GM23338 (cell line): ENCODE results near the gene SLC25A26. TPM values are rescaled to one million over a fixed set of nuclear protein-coding genes. Genes with fewer than 3 reads are reported as not detected.
"Not testable (repeated sequence)": the region's sequence is repeated elsewhere in the genome, so short reads cannot be mapped to it uniquely, and the experiment has no call there.

Experiments
- ATAC-seq: fragments of 200-7000 bp; cut with Tn5 transposase; 3 replicates; pipeline ENCODE4 v1.9.1; 2020
- DNase-seq: peaks from one replicate; pipeline ENCODE4 v3.0.0-alpha.2; 2015; ENCODE audit warnings: low spot score
- H2AFZ ChIP-seq: fragments of 200-600 bp; sonication (generic); 2 replicates; pipeline ENCODE4 v1.8.0; 2016; ENCODE audit warnings: antibody characterized with exemption, mild to moderate bottlenecking, moderate library complexity
- H3F3A ChIP-seq: fragments of 200-600 bp; sonication (generic); replicated peaks from 2 replicates; pipeline ENCODE4 v1.8.0; 2017; ENCODE audit warnings: antibody characterized with exemption, mixed run types, low read depth
- H3K27ac ChIP-seq: fragments of 200-600 bp; sonication (generic); 2 replicates; pipeline ENCODE4 v1.6.1; 2016; ENCODE audit warnings: low read depth
- H3K27me3 ChIP-seq: fragments of 200-600 bp; sonication (generic); 2 replicates; pipeline ENCODE4 v1.8.0; 2016; ENCODE audit warnings: mild to moderate bottlenecking, mixed run types, moderate library complexity; ENCODE audit not compliant: insufficient read depth
- H3K36me3 ChIP-seq: fragments of 200-600 bp; sonication (generic); 2 replicates; pipeline ENCODE4 v1.8.0; 2016; ENCODE audit warnings: mild to moderate bottlenecking; ENCODE audit not compliant: insufficient read depth
- H3K4me1 ChIP-seq: fragments of 200-600 bp; sonication (generic); 2 replicates; pipeline ENCODE4 v1.8.0; 2016; ENCODE audit warnings: mild to moderate bottlenecking, moderate library complexity; ENCODE audit not compliant: insufficient read depth
- H3K4me2 ChIP-seq: fragments of 200-600 bp; sonication (generic); 2 replicates; pipeline ENCODE4 v1.7.1; 2017; ENCODE audit warnings: mixed run types
- H3K4me3 ChIP-seq: fragments of 200-600 bp; sonication (generic); 2 replicates; pipeline ENCODE4 v1.6.1; 2016; ENCODE audit warnings: mixed run types
- H3K79me2 ChIP-seq: fragments of 200-600 bp; sonication (generic); replicated peaks from 2 replicates; pipeline ENCODE4 v1.8.0; 2017; ENCODE audit warnings: mild to moderate bottlenecking; ENCODE audit not compliant: insufficient read depth
- H3K9me2 ChIP-seq: fragments of 200-600 bp; sonication (generic); 2 replicates; pipeline ENCODE4 v1.8.0; 2017; ENCODE audit not compliant: insufficient read depth
- H4K20me1 ChIP-seq: fragments of 200-600 bp; sonication (generic); replicated peaks from 2 replicates; pipeline ENCODE4 v1.8.0; 2017; ENCODE audit warnings: mild to moderate bottlenecking; ENCODE audit not compliant: insufficient read depth
- H3K27ac Mint-ChIP-seq: 2 replicates; pipeline ENCODE4 v1.8.0; 2020; ENCODE audit warnings: inconsistent platforms, mild to moderate bottlenecking, moderate library complexity, mixed read lengths
- H3K27me3 Mint-ChIP-seq: 3 replicates; pipeline ENCODE4 v1.8.0; 2022; ENCODE audit warnings: low read depth, mild to moderate bottlenecking, moderate library complexity, mixed read lengths, inconsistent platforms; ENCODE audit not compliant: insufficient read depth, poor library complexity
- H3K36me3 Mint-ChIP-seq: 3 replicates; pipeline ENCODE4 v1.8.0; 2021; ENCODE audit warnings: low read depth, mild to moderate bottlenecking, inconsistent platforms, moderate library complexity, mixed read lengths
- H3K4me1 Mint-ChIP-seq: 3 replicates; pipeline ENCODE4 v1.8.0; 2020; ENCODE audit warnings: mild to moderate bottlenecking, inconsistent platforms, mixed read lengths
- H3K4me3 Mint-ChIP-seq: 3 replicates; pipeline ENCODE4 v1.8.0; 2021; ENCODE audit warnings: moderate library complexity, mild to moderate bottlenecking, inconsistent platforms, mixed read lengths
- H3K9me3 Mint-ChIP-seq: 3 replicates; pipeline ENCODE4 v1.8.0; 2020; ENCODE audit warnings: moderate library complexity, mild to moderate bottlenecking, inconsistent platforms, mixed read lengths
- CREB1 ChIP-seq: fragments of 250-450 bp; sonication (Bioruptor Pico); IDR thresholded peaks from 2 replicates; pipeline ENCODE4 v1.5.0; 2020; ENCODE audit warnings: low read depth, mild to moderate bottlenecking, moderate library complexity
- EZH2phosphoT487 ChIP-seq: fragments of 200-600 bp; sonication (generic); IDR thresholded peaks from one replicate; pipeline ENCODE4 v1.8.1; 2018; ENCODE audit warnings: antibody characterized with exemption; ENCODE audit not compliant: unreplicated experiment
- JUNB ChIP-seq: IDR thresholded peaks from one replicate; pipeline ENCODE4 v1.6.1; 2016; ENCODE audit warnings: antibody characterized with exemption; ENCODE audit not compliant: unreplicated experiment
- POLR2AphosphoS5 ChIP-seq: IDR thresholded peaks from 2 replicates; pipeline ENCODE4 v1.6.1; 2016; ENCODE audit warnings: antibody characterized with exemption, low read depth
- STAT1 ChIP-seq: IDR thresholded peaks from one replicate; pipeline ENCODE4 v1.6.1; 2016; ENCODE audit warnings: antibody characterized with exemption; ENCODE audit not compliant: unreplicated experiment
- ZNF331 ChIP-seq: fragments of 250-450 bp; sonication (Bioruptor Pico); IDR thresholded peaks from 2 replicates; pipeline ENCODE4 v1.5.0; 2020; ENCODE audit warnings: low read depth, mild to moderate bottlenecking, moderate library complexity
- polyA plus RNA-seq: library from polyadenylated mRNA; unstranded; fragments of >200 nt; fragmentation: Nextera tagmentation; extraction: Ambion mirVana; gene quantifications from 2 replicates; pipeline ENCODE4 v1.2.1, GENCODE V29; 2016
- total RNA-seq: library from RNA; depleted of rRNA; stranded (reverse); fragments of >200 nt; shearing (Covaris generic); gene quantifications from 2 replicates; pipeline ENCODE4 v1.2.3, GENCODE V29; 2014
- TF ChIP-seq, protein P1 (sequence below): IDR thresholded peaks from 2 replicates; pipeline ENCODE4 v1.6.1; 2016; ENCODE audit warnings: antibody characterized with exemption
- TF ChIP-seq, protein P2 (sequence below): IDR thresholded peaks from one replicate; pipeline ENCODE4 v1.6.1; 2018; ENCODE audit warnings: antibody characterized with exemption; ENCODE audit not compliant: unreplicated experiment

SLC25A26 gene
- total and polyA plus RNA-seq, 2 experiments from 2014 or later = 24.8 to 40.2 TPM

- H3K36me3 ChIP-seq, H3K9me3 Mint-ChIP-seq, H3K27ac ChIP-seq, H3K4me3 ChIP-seq, H3K4me1 Mint-ChIP-seq, H3K4me3 Mint-ChIP-seq, H3K36me3 Mint-ChIP-seq, H3K9me2 ChIP-seq, H3K27me3 ChIP-seq, H2AFZ ChIP-seq, H4K20me1 ChIP-seq, ATAC-seq, H3K27ac Mint-ChIP-seq, DNase-seq, H3K27me3 Mint-ChIP-seq, H3K4me2 ChIP-seq, H3F3A ChIP-seq: not testable (repeated sequence)
- H3K4me1 ChIP-seq = peaks cover 12% of the 10 kb centered on the region; the same call in 1 of the 2 replicates
- peaks cover 34% of the 10 kb centered on the region for H3K79me2 ChIP-seq
Observed at GRCh38 chr3:66306086-66306485, 85.3 kb downstream of the SLC25A26 start.

- H2AFZ ChIP-seq, H3K9me3 Mint-ChIP-seq, H3K27ac ChIP-seq, H3K4me3 Mint-ChIP-seq, H3K4me1 Mint-ChIP-seq, H3K36me3 Mint-ChIP-seq, H4K20me1 ChIP-seq, H3K4me2 ChIP-seq, DNase-seq, H3K4me3 ChIP-seq, H3K27ac Mint-ChIP-seq, H3K27me3 ChIP-seq, H3K9me2 ChIP-seq, ATAC-seq, H3F3A ChIP-seq, H3K27me3 Mint-ChIP-seq, H3K36me3 ChIP-seq: not testable (repeated sequence)
- peaks cover 42% of the 10 kb centered on the region for H3K79me2 ChIP-seq
- peaks cover 12% of the 10 kb centered on the region; the same call in 1 of the 2 replicates for H3K4me1 ChIP-seq
Observed at GRCh38 chr3:66306991-66307390, 86.2 kb downstream of the SLC25A26 start.

DNA sequence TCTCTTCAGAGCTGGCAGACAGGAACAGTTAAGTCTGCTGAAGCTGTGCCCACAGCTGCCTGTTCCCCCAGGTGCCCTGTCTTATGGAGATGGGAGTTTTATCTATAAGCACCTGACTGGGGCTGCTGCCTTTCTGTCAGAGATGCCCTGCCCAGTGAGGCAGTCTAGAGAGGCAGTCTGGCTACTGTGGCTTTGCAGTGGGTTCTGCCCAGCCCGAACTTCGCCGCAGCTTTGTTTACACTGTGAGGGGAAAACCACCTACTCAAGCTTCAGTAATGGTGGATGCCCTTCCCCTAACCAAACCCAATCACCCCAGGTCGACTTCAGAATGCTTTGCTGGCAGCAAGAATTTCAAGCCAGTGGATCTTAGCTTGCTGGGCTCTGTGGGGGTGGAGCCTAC is 91.2 kb downstream of the SLC25A26 start:
- no peak overlapping the region for H3K27ac Mint-ChIP-seq
- Histone ChIP-seq H3F3A (no peaks in the 10 kb centered on the region), H3K79me2 (peaks cover 56% of the 10 kb centered on the region), H3K4me2 (no peak overlapping the region), H3K27me3 (no peaks in the 10 kb centered on the region), H3K27ac (no peak overlapping the region), H3K4me3 (no peak overlapping the region), H4K20me1 (no peaks in the 10 kb centered on the region), H3K4me1 (peaks cover 12% of the 10 kb centered on the region; the same call in 1 of the 2 replicates), H3K9me2 (no peaks in the 10 kb centered on the region), H3K36me3 (no peaks in the 10 kb centered on the region), H2AFZ (no peak overlapping the region)
- peaks cover under 1% of the 10 kb centered on the region; the same call in 1 of the 3 replicates for H3K4me1 Mint-ChIP-seq
- H3K36me3 Mint-ChIP-seq = peaks cover 6% of the 10 kb centered on the region
- no peak for ATAC-seq
- no peak for DNase-seq
- H3K9me3 Mint-ChIP-seq = peaks cover 4% of the 10 kb centered on the region; the same call in 2 of the 3 replicates
- no peaks in the 10 kb centered on the region for H3K27me3 Mint-ChIP-seq
- H3K4me3 Mint-ChIP-seq = no peak overlapping the region
- no peak for TF ChIP-seq JUNB
- TF ChIP-seq STAT1 = no peak
- TF ChIP-seq POLR2AphosphoS5 = no peak
- TF ChIP-seq, protein P1, sequence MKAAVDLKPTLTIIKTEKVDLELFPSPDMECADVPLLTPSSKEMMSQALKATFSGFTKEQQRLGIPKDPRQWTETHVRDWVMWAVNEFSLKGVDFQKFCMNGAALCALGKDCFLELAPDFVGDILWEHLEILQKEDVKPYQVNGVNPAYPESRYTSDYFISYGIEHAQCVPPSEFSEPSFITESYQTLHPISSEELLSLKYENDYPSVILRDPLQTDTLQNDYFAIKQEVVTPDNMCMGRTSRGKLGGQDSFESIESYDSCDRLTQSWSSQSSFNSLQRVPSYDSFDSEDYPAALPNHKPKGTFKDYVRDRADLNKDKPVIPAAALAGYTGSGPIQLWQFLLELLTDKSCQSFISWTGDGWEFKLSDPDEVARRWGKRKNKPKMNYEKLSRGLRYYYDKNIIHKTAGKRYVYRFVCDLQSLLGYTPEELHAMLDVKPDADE = no peak
- TF ChIP-seq EZH2phosphoT487 = no peak

DNA sequence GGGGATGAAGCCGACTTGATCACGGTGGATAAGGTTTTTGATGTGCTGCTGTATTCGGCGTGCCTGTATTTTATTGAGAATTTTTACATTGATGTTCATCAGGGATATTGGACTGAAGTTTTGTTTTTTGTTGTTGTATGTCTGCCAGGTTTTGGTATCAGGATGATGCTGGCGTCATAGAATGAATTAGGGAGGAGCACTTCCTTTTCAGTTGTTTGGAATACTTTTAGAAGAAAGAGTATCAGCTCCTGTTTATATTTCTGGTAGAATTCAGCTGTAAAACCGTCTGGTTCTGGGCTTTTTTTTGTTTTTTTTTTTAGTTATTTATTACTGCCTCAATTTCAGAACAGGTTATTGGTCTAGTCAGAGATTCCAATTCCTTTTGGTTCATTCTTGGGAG is 93.7 kb downstream of the SLC25A26 start:
- H3K4me3 Mint-ChIP-seq = no peak overlapping the region
- Histone ChIP-seq H3K36me3 (no peaks in the 10 kb centered on the region), H3K27ac (no peak overlapping the region), H3K4me1 (peaks cover 12% of the 10 kb centered on the region; the same call in 1 of the 2 replicates), H3K27me3 (no peaks in the 10 kb centered on the region), H3F3A (no peaks in the 10 kb centered on the region), H3K4me2 (no peak overlapping the region), H3K79me2 (peaks cover 39% of the 10 kb centered on the region), H2AFZ (no peak overlapping the region), H4K20me1 (no peaks in the 10 kb centered on the region), H3K4me3 (no peak overlapping the region), H3K9me2 (no peaks in the 10 kb centered on the region)
- no peak overlapping the region; the same call in 1 of the 2 replicates for H3K27ac Mint-ChIP-seq
- H3K36me3 Mint-ChIP-seq = peaks cover 6% of the 10 kb centered on the region
- H3K27me3 Mint-ChIP-seq = no peaks in the 10 kb centered on the region
- no peak for DNase-seq
- peaks cover 4% of the 10 kb centered on the region; the same call in 2 of the 3 replicates for H3K9me3 Mint-ChIP-seq
- ATAC-seq = no peak
- H3K4me1 Mint-ChIP-seq = no peaks in the 10 kb centered on the region
- no peak for TF ChIP-seq JUNB
- TF ChIP-seq CREB1 (CRISPR knock-in tag) = no peak
- TF ChIP-seq, protein P2, sequence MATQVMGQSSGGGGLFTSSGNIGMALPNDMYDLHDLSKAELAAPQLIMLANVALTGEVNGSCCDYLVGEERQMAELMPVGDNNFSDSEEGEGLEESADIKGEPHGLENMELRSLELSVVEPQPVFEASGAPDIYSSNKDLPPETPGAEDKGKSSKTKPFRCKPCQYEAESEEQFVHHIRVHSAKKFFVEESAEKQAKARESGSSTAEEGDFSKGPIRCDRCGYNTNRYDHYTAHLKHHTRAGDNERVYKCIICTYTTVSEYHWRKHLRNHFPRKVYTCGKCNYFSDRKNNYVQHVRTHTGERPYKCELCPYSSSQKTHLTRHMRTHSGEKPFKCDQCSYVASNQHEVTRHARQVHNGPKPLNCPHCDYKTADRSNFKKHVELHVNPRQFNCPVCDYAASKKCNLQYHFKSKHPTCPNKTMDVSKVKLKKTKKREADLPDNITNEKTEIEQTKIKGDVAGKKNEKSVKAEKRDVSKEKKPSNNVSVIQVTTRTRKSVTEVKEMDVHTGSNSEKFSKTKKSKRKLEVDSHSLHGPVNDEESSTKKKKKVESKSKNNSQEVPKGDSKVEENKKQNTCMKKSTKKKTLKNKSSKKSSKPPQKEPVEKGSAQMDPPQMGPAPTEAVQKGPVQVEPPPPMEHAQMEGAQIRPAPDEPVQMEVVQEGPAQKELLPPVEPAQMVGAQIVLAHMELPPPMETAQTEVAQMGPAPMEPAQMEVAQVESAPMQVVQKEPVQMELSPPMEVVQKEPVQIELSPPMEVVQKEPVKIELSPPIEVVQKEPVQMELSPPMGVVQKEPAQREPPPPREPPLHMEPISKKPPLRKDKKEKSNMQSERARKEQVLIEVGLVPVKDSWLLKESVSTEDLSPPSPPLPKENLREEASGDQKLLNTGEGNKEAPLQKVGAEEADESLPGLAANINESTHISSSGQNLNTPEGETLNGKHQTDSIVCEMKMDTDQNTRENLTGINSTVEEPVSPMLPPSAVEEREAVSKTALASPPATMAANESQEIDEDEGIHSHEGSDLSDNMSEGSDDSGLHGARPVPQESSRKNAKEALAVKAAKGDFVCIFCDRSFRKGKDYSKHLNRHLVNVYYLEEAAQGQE = no peak
- no peak for TF ChIP-seq EZH2phosphoT487
- TF ChIP-seq ZNF331 (CRISPR knock-in tag) = no peak
